HEK293 (cell line): ENCODE data around the gene ZRANB1.

Experiments used
- CTCF ChIP-seq: fragments of 450-650 bp; formaldehyde crosslinking; IDR thresholded peaks from 2 replicates; pipeline ENCODE4 v1.5.1; 2016; ENCODE audit warnings: missing biosample characterization, missing genetic modification characterization
- MYNN ChIP-seq: fragments of 450-650 bp; formaldehyde crosslinking; IDR thresholded peaks from 2 replicates; pipeline ENCODE4 v1.5.1; 2016; ENCODE audit warnings: missing biosample characterization, missing genetic modification characterization, borderline replicate concordance
- REST ChIP-seq: fragments of 450-650 bp; formaldehyde crosslinking; IDR thresholded peaks from 2 replicates; pipeline ENCODE4 v1.5.1; 2016; ENCODE audit warnings: missing biosample characterization, missing genetic modification characterization
- ZNF2 ChIP-seq: fragments of 450-650 bp; formaldehyde crosslinking; IDR thresholded peaks from 2 replicates; pipeline ENCODE4 v1.5.1; 2016; ENCODE audit warnings: missing biosample characterization, missing genetic modification characterization

GRCh38 chr10:124997771-124998623 lies 56.1 kb downstream of the ZRANB1 start:
- TF ChIP-seq CTCF (tag by site-specific recombination) = no peak
- TF ChIP-seq REST (tag by site-specific recombination) = no peak
- no peak for TF ChIP-seq MYNN (tag by site-specific recombination)
- TF ChIP-seq ZNF2 (tag by site-specific recombination) = no peak
